Measurements from ENCODE around the gene SYT13.

- TF ChIP-seq CTCF (IDR thresholded peaks at IDR 0.05) (no peak), EP300 (IDR thresholded peaks at IDR 0.05) (no peak), POLR2A (IDR thresholded peaks at IDR 0.05) (no peak), POLR2AphosphoS5 (IDR thresholded peaks at IDR 0.05) (no peak)
Measured at GRCh38 chr11:45301537-45302246, 15.6 kb upstream of the SYT13 start.

All from gastroesophageal sphincter (tissue), 3 donors.